Epithelial cell of proximal tubule (primary cell): Measurements from ENCODE around the gene ORAI3. TPM values are rescaled to one million over a fixed set of nuclear protein-coding genes. Genes with fewer than 3 reads are reported as not detected.

Experiments used
- DNase-seq: peaks from one replicate; pipeline ENCODE4 v3.0.0-alpha.2; 2011; ENCODE audit warnings: low read depth
- H3K4me3 ChIP-seq: 2 replicates; pipeline ENCODE4 v1.5.1; 2011; ENCODE audit warnings: low read depth, mild to moderate bottlenecking, low read length
- total RNA-seq: library from RNA; depleted of rRNA; stranded (reverse); fragments of >200 nt; gene quantifications from 2 replicates; pipeline ENCODE4 v1.2.3, GENCODE V29; 2015
- TF ChIP-seq, protein P1 (sequence below): conservative IDR thresholded peaks from 2 replicates; pipeline ENCODE4 v1.5.1; 2012; ENCODE audit warnings: low read depth, mild to moderate bottlenecking, low read length

ORAI3 gene
- total RNA-seq, 1 donor from 2014 or later, result 37.6 TPM

DNA sequence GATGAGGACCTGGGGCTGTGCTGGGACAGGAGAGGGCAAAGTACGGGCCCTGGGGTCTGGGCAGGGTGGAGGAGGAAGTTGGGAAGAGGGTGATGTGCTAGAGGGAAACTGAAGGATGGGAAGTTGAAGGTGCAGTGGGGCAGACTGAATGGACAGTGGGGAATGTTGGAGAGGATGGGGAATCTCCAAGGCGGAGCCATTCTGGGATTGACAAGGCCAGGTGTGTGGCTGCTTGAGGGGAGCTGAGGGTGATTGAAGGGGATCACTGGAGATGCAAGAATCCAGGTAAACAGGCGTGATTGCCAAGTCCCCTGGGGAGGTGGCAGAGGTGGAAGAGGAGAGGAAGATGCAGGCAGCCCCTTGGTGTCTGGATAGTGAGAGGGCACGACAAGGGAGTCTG, 27.6 kb downstream of the ORAI3 start:
- TF ChIP-seq, protein P1, sequence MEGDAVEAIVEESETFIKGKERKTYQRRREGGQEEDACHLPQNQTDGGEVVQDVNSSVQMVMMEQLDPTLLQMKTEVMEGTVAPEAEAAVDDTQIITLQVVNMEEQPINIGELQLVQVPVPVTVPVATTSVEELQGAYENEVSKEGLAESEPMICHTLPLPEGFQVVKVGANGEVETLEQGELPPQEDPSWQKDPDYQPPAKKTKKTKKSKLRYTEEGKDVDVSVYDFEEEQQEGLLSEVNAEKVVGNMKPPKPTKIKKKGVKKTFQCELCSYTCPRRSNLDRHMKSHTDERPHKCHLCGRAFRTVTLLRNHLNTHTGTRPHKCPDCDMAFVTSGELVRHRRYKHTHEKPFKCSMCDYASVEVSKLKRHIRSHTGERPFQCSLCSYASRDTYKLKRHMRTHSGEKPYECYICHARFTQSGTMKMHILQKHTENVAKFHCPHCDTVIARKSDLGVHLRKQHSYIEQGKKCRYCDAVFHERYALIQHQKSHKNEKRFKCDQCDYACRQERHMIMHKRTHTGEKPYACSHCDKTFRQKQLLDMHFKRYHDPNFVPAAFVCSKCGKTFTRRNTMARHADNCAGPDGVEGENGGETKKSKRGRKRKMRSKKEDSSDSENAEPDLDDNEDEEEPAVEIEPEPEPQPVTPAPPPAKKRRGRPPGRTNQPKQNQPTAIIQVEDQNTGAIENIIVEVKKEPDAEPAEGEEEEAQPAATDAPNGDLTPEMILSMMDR, result no peak
- no peak overlapping the region for H3K4me3 ChIP-seq
- DNase-seq, result no peak

DNA sequence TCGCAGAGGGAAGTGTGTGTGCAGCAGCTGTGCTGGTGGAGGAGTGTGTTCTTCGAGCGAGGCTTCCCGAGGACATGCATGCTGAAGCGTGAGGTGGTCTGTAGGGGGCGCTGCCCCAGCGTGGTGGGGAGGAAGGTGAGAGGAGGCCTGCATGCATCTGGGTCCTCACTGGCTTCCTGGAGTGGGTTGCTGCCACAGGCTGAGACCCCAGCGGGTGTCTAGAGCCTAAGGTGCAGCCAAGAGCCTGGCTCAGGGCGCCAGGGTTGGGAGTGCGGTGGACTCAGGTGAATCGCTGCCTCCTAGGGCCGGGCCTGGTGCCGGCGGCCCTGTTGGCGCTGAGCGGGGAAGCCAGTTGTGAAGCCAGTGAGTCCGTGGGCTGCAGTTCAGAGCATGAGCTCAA, 28.6 kb downstream of the ORAI3 start:
- no peak overlapping the region for H3K4me3 ChIP-seq
- no peak for DNase-seq

DNA sequence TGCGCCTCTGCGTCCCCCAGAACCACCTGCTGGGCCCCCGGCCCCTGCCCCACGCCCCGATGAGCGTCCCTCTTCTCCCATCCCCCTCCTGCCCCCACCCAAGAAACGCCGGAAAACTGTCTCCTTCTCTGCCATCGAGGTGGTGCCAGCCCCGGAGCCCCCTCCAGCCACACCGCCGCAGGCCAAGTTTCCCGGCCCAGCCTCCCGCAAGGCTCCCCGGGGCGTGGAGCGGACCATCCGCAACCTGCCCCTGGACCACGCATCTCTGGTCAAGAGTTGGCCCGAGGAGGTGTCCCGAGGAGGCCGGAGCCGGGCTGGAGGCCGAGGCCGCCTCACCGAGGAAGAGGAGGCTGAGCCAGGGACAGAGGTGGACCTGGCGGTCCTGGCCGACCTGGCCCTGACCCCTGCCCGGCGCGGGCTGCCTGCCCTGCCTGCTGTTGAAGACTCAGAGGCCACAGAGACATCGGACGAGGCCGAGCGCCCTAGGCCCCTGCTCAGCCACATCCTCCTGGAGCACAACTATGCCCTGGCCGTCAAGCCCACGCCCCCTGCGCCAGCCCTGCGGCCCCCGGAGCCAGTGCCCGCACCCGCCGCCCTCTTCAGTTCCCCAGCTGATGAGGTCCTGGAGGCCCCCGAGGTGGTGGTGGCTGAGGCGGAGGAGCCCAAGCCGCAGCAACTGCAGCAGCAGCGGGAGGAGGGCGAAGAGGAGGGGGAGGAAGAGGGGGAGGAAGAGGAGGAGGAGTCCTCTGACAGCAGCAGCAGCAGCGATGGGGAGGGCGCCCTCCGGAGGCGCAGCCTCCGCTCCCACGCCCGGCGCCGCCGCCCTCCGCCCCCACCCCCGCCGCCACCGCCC, 30.5 kb downstream of the ORAI3 start:
- TF ChIP-seq, protein P1, result no peak
- DNase-seq, result no peak
- no peak overlapping the region for H3K4me3 ChIP-seq

More for the DNA sequence above, 28.6 kb downstream of the ORAI3 start:
- TF ChIP-seq, protein P1, result peak; percentile 50

DNA sequence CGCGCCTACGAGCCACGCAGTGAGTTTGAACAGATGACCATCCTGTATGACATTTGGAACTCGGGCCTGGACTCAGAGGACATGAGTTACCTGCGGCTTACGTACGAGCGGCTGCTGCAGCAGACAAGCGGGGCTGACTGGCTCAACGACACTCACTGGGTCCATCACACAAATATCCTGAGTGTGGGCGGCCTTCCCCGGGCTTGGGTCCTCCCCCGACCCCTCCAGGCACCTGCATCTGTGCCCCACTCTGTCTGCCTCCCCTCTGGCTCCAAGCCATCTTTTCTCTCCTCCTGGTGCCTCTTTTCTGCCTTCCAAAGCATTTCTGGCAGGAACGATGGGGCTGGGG, 31.1 kb downstream of the ORAI3 start:
- DNase-seq, result no peak
- TF ChIP-seq, protein P1, result no peak
- H3K4me3 ChIP-seq, result no peak overlapping the region

DNA sequence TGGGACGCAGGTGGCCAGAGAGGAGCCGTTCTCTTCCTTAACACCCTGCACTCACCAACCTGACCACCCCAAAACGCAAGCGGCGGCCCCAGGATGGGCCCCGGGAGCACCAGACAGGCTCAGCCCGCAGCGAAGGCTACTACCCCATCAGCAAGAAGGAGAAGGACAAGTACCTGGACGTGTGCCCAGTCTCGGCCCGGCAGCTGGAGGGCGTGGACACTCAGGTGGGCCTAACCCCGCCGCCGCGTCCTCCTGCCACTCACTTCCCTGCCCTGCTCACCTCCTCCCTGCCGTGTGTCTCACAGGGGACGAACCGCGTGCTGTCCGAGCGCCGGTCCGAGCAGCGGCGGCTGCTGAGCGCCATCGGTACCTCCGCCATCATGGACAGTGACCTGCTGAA, 31.6 kb downstream of the ORAI3 start:
- DNase-seq, result no peak
- no peak overlapping the region for H3K4me3 ChIP-seq
- TF ChIP-seq, protein P1, result no peak

DNA sequence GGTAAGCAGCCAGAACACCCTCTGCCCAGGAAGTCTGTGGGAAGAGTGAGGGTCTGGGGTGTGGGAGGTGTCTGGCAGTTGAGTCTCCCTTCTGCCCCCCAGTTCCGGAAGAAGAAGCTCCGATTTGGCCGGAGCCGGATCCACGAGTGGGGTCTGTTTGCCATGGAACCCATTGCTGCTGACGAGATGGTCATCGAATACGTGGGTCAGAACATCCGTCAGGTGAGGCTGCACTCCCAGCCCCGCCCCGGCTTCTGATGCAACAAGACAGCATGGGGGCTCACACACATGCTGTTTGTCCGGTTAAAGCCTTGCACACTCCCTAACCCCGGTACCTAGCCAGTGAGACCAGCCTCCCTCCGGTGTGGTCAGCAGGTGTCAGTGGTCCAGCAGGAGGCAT, 32.1 kb downstream of the ORAI3 start:
- H3K4me3 ChIP-seq, result no peak overlapping the region
- DNase-seq, result no peak
- TF ChIP-seq, protein P1, result no peak
